NCI-H2196 treated with DMSO at 0.1 percent for 48 hours (cell line): ENCODE measurements around the gene C10orf53.
"Not testable (repeated sequence)": the region's sequence is repeated elsewhere in the genome, so short reads cannot be mapped to it uniquely, and the experiment has no call there.

ENCODE experiments used
- DNase-seq: peaks from one replicate; lab custom pipeline; 2025; ENCODE audit not compliant: unreplicated experiment; lab: John Stamatoyannopoulos, UW

The C10orf53 gene

DNA sequence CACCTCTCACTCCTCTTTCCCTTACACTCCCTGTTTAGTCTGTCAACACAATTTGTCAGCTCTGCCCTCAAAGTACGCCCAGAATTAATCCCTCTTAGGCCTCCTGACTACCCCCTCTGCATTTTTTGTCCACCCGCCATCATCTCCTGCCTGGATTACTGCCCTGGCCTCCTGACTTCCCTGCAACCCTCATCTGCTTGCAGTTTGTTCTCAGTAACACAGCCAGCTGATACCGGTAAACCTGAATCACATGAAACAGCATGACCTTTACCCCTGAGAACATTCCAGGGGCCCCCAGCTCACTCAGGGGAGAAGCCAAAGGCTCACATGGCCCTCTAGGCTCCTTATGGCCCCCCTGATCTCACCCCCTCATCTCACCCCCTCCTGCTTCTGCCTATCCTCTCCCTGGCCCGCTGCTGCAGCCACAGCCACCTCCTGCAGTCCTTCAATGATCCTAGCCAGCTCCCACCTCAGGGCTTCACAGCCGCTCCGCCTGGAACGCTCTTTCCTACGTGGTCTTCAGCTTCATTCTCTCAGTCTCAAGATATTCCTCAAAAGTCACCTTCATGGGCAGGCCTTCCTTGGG is 8.9 kb downstream of the C10orf53 start:
- DNase-seq: no peak

- no peak for DNase-seq
These were observed 9.5 kb downstream of the C10orf53 start for GRCh38 chr10:49688920-49689319.

GRCh38 chr10:49689882-49690510 is 10.5 kb downstream of the C10orf53 start:
- DNase-seq: no peak

DNA sequence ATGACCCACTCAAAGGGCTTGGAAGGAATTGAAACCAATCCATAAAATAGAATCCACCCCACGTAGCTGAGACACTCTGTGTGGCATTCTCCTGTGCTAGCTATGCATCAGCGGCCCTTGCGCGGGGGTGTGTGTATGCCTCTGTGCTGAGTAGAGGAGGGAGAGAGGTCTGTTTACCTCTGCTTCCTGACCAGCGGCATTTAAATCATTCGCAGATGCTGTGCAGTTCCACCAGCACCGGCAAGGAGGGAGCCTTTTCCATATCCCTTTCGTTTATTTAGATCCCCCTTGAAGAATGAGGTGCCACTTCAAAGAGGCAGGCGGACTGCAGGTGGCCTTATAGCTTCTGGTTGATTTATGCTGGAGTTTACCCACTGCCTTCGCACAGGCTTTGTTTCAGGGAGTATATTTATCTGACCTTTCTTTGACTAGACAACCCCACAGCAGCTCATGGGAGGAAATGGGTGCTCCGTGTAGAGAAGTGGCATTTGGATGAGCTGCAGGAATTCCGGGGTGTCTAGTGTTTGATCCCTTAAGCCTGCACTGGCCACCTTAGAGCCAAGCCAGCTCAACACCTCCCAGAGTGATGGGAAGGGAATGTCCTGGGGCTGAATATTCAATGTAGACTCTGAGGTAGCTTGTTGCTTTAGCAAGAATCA is 11.4 kb downstream of the C10orf53 start:
- DNase-seq: no peak

DNA sequence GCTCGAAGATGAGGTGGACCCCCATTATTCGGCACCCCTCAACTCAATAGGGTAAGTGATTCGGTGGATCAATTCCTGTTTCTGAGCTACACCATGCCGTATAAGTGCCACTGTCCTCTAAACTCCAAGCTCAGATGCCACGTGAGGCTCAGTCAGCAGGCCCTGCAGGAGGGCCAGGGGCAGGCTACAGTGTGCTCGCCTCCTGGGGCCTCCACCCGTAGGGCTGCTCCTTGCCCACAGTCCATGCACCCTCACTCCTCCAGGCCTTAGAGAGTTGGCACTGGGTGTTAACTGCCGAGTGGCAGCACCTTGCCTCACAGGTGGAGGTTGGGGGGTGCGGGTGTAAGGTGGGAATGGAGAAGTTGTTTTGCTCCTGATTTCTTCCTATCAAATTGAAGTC is 12.1 kb downstream of the C10orf53 start:
- no peak for DNase-seq

- DNase-seq: no peak
These were observed 15.0 kb downstream of the C10orf53 start for GRCh38 chr10:49694466-49694865.

DNA sequence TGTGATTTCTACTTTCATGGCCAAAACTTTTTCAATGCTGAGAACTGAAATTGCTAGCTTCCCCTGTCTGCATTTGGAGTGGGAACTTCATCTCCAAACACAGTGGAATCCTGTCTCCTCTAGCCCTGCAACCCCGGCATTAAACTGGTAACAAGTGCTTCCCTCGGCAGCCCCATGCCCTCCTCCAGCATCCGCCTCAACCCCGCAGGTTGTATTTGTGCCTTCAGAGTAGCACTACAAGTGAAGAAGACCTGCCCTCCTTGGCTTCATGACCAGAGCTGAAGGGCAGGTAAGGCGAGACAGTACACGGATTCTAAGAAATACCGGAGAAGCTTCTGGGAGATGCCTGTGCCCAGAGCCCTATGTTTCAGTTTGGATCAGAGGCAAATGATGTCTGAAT is 16.9 kb downstream of the C10orf53 start:
- no peak for DNase-seq

DNA sequence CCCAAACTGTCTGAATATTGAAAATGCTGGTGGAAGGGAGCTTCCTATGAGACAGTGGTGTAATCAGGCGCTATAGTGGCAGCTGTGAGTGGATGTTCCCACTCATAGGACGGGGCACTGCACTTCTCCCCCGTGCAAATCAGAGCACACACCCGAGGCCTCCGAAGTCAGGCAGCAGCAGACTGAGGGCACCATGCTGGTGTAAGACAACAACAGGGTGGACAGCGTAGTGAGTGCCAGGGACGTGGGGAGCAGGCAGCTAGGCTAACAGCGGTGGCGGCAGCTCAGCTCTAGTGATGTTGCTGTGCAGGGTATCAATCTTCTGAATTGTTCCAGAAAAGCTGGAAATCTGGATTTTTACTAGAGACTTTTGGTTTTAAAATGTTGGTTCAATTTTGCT is 19.2 kb downstream of the C10orf53 start:
- no peak for DNase-seq

- DNase-seq: no peak
These were observed 20.8 kb downstream of the C10orf53 start for GRCh38 chr10:49700211-49700610.

DNA sequence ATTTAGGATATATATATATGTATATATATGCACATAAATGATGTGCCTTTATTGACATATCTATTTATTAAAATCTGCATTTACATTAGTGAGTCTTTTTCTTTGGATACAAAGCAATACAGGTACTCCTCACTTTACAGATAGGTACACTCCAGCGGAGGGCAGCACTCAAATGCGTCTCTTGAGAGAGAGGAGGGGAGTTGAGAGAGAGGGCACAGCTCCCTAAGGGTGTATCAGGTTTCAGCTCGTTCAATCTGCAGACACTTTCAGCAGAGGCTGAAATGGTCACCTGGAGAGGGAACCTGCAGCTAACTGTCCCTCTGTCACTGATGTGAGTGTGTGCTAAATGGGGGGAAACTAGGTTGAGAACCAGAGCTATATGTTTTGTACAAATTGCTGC is 21.5 kb downstream of the C10orf53 start:
- peak; percentile 12 for DNase-seq

- no peak for DNase-seq
These were observed 28.1 kb downstream of the C10orf53 start for GRCh38 chr10:49707585-49707984.

DNA sequence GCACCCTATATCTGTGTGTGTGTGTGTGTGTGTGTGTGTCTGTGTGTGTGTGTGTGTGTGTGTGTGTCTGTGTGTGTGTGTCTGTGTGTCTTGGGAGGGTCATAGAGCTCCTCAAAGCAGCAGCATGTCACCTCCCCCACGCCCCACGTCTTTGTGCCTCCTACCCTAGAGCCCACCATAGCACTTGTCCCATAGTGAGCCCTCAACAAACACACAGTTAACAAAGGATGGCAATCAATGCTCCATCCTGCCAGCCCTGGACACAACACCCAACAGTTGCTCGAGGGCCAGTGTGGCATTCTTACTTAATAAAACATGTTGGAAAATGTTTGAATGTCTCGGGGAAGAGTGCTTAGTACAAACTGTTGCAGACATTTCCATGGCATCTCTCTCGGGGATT is 30.5 kb downstream of the C10orf53 start:
- no peak for DNase-seq

DNA sequence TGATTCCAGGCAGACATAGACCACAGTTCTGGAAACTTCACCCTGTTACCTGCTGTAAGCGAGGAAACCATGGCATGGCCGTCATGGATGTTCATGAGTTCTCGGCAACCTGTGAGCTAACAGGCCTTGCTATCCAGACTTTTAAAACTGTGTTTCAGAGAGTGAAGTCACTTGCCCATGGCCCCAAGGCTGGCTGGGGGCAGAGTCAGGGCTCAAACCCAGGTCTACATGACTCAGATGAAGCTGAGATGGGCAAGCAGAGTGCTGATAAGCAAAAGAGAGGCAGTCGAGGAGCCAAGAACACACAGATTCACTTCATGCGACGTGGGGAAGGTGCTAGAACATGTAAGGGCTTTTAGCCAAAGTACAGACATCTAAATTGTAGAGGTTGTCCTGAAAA is 31.5 kb downstream of the C10orf53 start:
- no peak for DNase-seq

DNA sequence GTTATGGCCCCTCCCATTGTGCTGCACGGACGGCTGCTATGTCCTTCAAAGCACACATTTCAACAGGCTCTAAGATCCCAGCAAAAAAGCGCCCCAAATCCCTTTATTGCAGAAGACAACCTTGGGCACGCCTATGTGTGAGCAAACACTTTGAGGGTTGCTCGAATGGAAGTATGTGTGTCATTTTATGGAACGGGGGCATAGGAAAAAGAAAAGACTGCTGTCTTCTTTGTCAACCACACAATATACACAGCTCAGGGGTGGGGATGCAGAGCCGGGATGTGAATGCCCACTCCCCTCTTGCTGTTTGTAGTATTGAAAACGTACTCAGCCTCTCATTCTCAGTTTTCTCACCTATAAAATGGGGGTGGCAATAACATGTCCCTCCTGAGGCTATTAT is 32.0 kb downstream of the C10orf53 start:
- DNase-seq: no peak

GRCh38 chr10:49713266-49713665 is 33.8 kb downstream of the C10orf53 start:
- no peak for DNase-seq

GRCh38 chr10:49715157-49715556 is 35.7 kb downstream of the C10orf53 start:
- not testable (repeated sequence) for DNase-seq

DNA sequence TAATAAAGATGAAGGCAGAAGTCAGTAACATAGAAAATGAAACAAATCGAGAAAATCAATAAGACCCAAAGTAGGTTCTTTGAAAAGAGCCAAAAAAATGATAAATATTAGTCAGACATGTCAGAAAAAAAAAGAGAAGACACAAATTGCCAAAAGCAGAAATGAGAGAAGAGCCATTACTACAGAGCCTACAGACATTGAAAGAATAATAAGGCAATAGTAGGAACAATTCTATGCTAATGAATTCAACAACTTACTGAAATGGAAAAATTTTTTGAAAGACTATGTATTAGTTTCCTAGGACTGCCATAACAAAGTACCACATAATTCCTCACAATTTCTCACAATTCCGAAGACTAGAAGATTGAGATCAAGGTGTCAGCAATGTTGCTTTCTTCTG is 47.1 kb downstream of the C10orf53 start:
- no peak for DNase-seq

DNA sequence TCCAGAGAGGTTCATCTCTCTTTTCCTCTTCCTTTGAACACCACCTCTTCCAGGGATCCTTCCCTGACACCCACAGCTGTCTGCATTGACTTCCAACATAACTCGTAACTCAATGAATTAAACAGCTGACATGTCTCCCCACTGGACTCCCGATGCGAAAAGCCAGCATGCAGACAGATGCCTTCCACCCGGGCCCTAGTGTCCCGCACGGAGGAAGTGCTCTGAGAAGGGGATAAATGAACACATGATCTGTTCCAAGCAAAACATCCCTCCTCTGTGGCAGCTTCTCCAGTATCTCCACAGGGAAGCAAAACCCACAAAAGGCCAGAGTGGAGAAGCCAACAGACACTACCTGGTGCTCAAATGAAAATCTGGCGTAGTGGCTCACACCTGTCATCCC is 54.4 kb downstream of the C10orf53 start:
- DNase-seq: no peak

DNA sequence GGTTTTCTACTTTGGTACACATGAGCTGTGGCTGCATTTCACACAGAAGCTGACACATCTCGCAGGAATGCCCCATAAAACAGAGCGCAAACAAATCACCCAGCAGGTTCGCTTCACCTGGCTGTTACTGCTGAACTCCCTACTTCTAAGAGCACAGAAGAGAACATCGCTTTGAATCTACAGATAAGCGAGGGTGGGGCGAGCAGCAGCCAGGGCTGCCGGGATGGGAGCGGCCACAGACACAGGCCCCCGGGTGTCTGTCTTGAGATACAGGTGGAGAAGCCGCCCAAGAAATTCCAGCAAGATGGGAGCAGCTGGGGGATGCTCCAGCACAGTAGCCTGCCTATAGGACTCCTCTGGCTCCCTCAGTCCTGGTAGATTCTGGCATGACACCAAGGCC is 55.2 kb downstream of the C10orf53 start:
- no peak for DNase-seq

DNA sequence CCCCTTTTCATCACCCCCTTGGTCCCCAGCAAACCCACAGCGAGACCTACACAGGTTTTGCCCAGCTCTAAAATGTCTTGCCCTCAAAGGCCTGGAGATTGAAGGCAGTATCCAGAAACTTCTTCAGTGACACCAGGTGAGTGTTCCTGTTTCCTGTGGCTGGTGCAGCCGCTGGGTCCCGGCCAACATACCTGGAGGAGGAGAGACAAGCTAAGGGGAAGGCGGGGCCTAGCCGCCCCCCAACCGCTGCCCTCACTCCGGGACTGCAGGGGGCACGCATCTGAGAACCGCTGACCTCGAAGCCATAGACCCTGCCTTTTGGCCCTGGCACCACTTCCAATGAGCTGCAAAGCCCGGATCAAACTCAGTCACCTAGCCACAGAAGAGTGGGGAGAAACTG is 55.7 kb downstream of the C10orf53 start:
- no peak for DNase-seq

- no peak for DNase-seq
These were observed 56.6 kb downstream of the C10orf53 start for GRCh38 chr10:49735848-49736563.

- DNase-seq: no peak
These were observed 57.2 kb downstream of the C10orf53 start for GRCh38 chr10:49736564-49737113.
